GM23248 (cell line): ENCODE measurements around the gene ADGRL3.

Source experiments
- EZH2 ChIP-seq: fragments of 200-600 bp; sonication (generic); IDR thresholded peaks from 2 replicates; pipeline ENCODE4 v1.6.1; 2018; ENCODE audit warnings: antibody characterized with exemption, mild to moderate bottlenecking; ENCODE audit not compliant: insufficient read depth, poor library complexity, severe bottlenecking
- EZH2phosphoT487 ChIP-seq: fragments of 200-600 bp; sonication (generic); IDR thresholded peaks from 2 replicates; pipeline ENCODE4 v1.6.1; 2018; ENCODE audit warnings: antibody characterized with exemption, moderate library complexity, mild to moderate bottlenecking, low read depth; ENCODE audit not compliant: insufficient read depth

DNA sequence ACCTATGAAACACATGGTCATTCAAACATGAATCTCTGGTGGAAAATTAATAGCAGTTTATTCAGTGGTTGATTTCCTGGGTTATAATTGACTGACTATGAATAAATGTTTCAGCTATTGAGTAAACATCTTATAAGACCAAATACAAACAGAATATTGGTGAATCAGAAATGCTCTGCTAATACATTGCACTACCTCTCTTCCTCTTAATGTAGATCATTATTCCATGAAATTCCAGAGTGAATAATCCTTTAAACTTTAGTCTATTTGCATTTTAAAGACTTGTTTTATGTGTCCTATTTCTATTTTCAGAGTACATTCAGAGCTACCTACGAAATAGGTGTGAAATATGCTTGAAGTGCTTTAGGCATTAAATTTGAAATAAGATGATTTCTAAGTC is 715.4 kb downstream of the ADGRL3 start:
- TF ChIP-seq EZH2 (no peak), EZH2phosphoT487 (no peak)
